NCI-H1048 (cell line): ENCODE results near the gene KDM1B.
"Not testable (repeated sequence)": the region's sequence is repeated elsewhere in the genome, so short reads cannot be mapped to it uniquely, and the experiment has no call there.

ENCODE experiments used
- DNase-seq: peaks from one replicate; lab custom pipeline; 2025; lab: John Stamatoyannopoulos, UW

Gene KDM1B

DNA sequence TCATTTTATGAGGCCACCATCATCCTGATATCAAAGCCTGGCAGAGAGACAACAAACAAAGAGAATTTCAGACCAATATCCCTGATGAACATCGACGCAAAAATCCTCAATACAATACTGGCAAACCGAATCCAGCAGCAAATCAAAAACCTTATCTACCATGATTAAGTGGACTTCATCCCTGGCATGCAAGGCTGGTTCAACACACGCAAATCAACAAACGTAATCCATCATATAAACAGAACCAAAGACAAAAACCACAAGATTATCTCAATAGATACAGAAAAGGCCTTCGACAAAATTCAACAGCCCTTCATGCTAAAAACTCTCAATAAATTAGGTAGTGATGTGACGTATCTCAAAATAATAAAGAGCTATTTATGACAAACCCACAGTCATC, 76.6 kb downstream of the KDM1B start:
- DNase-seq = not testable (repeated sequence)

GRCh38 chr6:18233770-18234169, 78.5 kb downstream of the KDM1B start:
- DNase-seq = not testable (repeated sequence)

DNA sequence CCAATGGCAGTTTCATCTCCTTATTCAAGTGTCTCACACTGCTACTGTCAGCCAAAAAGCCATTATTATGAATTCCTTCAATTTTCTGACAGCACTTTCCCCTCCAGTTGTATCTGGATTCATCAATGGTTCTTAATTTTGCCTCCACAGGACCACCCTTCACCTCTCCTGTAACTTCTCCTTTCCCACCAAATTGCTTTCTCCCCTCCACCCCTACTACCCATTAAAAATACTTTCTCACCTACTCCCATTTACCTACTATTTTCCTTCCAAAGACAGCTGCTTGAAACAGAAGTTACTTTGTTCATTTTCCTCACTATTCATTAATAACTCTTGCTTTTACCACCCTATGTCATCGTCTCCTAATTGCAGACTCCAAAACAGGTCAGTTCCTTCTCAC, 79.3 kb downstream of the KDM1B start:
- no peak for DNase-seq

DNA sequence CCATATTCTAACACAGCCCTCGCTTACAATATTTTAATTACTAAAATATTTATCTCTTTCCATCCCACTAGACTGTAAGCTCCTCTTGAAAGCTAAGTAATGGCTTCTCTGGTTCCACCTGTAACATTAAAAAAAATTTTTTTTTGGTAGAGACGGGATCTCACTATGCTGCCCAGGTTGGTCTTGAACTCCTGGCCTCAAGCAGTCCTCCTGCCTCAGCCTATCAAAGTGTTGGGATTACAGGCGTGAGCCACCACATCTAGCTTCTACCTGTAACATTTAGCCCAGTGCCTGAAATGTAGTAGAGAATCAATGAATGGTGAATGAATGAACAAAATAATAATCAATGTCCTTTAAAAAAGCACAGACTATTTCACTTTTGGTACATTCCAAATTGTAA, 80.3 kb downstream of the KDM1B start:
- DNase-seq = no peak

- DNase-seq = no peak
These were observed 81.9 kb downstream of the KDM1B start for GRCh38 chr6:18237167-18237566.

DNA sequence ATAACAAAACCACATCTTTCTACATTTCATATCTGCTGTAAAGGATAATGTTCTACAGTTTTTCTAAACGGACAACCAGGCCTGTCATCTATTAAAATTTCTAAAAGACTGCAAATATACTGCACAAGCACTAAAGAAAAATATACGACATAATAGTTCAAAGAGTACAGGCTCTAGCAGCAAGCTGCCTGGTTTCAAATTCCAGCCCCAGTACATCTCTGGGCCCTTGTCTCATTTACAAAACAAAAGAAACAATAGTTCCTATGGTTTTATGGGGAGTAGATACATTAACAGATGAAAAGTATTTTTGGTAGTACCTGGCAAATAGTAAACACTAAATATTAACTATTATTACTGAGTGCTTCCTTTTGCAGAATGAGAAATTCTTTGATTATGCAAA, 85.0 kb downstream of the KDM1B start:
- DNase-seq = no peak

DNA sequence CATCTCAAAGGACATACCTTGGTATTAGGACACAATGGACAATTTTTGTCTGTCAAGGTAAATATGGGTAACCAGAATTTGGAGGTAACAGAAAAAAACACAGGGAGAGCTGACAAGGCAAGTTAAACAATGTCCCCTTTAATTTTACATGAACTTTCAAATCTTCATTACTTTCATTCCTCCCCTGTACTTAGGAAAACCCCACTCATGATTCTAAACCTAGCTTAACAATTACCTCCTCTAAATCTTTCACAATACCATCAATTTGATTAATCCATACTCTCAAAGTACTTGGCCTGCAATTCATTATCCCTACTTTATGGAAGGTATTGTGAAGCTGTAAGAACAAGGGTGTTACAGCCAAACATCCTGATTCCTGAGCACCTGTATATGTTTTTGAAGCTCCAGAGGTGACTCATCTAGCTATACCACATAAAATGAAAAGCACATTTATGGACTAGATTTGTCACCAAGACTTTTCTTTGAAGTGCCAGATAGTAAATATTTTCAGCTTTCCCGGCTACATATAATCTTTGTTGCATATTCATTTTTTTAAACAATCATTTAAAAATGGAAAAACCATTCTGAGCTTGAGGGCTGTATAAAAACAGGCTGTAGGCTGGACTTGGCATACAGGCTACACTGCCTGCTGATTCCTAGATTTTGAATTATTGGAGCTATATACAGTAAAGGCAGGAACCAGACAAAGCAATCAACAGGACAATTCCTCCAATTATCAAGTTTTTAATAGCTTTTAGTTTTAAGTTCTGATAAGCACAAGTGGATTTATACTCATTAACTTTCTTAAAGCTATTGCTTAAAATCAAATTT, 86.2 kb downstream of the KDM1B start:
- no peak for DNase-seq

DNA sequence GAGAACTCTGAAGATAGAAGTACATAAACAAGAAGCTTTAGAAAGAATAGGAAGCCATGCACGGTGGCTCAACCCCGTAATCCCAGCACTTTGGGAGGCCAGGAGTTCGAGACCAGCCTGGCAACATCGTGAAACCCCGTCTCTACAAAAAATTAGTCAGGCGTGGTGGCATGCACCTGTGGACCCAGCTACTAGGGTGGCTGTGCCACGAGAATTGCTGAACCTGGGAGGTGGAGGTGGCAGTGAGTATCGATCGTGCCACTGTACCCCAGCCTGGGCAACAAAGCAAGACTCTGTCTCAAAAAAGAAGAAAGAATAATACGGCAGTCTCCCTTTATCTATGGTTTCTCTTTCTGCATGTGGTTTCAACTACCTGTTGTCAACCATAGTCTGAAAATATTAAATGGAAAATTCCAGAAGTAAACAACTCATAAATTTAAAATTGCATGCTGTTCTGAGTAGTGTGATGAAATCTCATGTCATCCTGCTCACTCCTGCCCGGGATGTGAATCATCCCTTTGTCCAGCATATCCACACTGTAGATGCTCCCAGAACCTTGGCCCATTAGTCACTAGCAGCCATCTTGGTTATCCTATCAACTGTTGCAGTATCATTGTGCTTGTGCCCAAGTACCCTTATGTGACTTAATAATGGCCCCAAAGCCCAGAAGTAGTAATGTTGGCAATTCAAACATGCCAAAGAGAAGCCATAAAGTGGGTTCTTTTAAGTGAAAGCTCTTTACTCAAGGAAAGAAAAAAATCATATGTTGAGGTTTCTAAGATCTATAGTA, 87.0 kb downstream of the KDM1B start:
- no peak for DNase-seq

GRCh38 chr6:18243302-18243893, 88.2 kb downstream of the KDM1B start:
- DNase-seq = no peak

GRCh38 chr6:18244251-18244650, 89.0 kb downstream of the KDM1B start:
- DNase-seq = no peak

- no peak for DNase-seq
These were observed 89.9 kb downstream of the KDM1B start for GRCh38 chr6:18245079-18245478.

GRCh38 chr6:18245642-18246041, 90.4 kb downstream of the KDM1B start:
- no peak for DNase-seq

- no peak for DNase-seq
These were observed 91.0 kb downstream of the KDM1B start for GRCh38 chr6:18246205-18246604.

DNA sequence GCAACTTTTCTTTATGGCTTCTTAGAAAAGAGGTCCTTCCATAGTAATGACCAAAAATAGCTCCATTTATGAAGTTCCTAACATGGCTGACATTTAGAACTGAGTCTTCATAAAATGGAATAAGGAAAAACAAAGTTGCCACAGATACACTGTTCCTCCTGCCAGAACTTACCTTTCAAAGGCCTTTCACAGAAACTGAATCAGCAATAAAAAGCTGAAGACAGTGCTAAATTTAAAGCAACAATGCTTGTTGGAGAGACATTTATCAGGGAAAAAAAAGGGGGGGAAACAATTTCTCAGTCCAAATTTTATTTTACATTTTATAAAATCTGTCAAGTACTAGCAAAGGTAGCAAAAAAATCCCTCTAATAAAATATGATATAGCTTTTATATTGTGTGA, 91.8 kb downstream of the KDM1B start:
- no peak for DNase-seq

DNA sequence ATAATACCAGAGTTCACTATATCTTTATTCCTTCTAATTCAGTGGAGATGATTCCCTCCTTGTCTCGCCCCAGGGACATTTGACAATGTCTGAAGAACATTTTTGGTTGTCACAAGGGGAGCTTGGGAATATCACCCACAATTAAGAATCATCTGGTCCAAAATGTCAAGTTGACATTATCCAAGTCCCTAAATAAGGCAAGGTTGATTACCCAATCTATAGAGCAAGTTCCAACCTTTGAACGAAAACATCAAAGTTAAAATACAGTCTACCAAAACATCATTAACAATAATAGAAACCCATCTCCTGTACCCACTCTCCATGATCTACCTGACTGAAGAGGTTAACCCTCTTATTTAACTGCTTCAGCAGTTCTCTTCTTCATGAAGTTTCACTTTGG, 93.5 kb downstream of the KDM1B start:
- no peak for DNase-seq

- DNase-seq = no peak
These were observed 94.0 kb downstream of the KDM1B start for GRCh38 chr6:18249271-18249670.

- DNase-seq = no peak
These were observed 98.4 kb downstream of the KDM1B start for GRCh38 chr6:18253635-18254034.

DNA sequence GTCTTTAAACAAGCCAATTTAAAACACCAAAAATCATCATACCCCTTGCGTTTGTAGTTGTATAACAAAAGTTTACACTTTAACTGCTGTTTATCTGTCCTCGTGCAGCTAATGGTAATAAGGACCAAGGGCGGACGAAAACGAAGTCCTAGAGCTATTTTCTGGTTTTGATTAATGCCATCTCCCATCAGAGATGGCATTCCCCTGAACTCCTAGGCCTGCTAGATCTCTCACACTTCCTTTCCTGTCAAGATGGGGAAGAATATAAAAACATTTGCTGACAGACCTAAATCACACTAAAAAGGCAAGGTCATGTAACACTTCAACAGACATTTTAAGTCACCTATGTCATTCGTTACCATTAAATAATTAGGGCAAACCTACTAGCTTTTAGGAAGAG, 99.6 kb downstream of the KDM1B start:
- no peak for DNase-seq

DNA sequence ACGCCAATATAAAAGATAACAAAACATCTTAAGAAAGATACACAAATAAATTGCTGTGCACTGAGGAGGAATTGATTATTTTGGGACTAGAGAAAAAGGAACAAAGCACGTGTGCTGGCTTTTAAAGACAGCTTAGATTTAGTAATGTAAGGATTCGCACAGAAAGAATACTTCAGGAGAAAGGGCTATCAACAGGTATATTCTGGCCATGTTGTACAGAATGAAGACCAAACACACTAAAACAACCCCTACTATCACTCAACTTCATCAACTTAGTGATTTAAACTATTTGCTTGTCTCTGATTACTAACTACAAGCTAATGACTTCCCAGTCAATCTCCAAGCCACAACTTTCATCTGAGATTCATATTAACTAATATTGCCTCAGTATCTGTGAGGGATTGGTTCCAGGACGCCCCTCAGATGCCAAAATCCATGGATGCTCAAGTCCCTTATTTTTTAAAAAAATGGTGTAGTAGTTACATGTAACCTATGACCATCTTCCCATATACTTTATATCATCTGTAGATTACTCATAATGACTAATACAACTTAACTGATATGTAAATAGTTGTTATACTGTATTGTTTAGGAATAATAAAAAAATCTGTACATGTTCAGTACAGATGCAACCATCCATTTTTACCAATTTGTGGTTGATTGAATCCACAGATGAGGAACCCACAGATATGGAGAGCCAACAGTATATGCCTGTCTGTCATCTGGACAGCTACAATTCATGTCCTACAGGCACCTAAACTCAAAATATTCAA, 104.6 kb downstream of the KDM1B start:
- no peak for DNase-seq

DNA sequence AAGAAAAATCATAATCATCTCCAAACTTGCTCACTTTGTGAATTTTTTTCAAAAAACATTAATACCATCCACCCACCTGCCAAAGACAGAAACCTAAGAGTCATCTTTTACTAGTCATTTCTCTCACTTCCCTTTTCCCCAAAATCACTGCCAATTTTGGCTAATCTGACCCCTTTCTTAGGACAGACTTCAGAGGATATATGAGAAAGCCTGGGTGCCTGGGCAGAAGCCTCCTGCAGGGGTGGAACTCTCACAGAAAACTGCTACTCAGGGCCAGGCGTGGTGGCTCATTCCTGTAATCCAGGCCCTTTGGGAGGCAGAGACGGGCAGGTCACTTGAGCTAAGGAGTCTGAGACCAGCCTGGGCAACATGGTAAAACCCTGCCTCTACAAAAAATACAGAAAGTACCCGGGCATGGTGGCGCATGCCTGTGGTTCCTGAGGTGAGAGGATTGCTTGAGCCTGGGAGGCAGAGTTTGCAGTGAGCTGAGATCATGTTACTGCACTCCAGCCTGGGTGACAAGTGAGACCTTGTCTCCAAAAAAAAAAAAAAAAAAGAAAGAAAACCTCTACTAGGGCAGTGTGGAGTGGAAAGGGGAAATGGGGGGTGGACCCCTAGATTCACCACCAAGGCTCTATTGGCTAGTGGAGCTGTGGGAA, 105.4 kb downstream of the KDM1B start:
- DNase-seq = no peak

GRCh38 chr6:18261877-18262276, 106.7 kb downstream of the KDM1B start:
- DNase-seq = no peak
